ENCODE data around the gene FAM76B.

GRCh38 chr11:95723361-95723942 is 66.1 kb downstream of the FAM76B start:
- TF ChIP-seq CTCF (IDR thresholded peaks at IDR 0.05), result no peak
- no peak for TF ChIP-seq POLR2A (IDR thresholded peaks at IDR 0.05; ENCODE audit: low read length)
- no peak for TF ChIP-seq RAD21 (conservative IDR thresholded peaks at IDR 0.05 in 1 of 2, IDR thresholded peaks at IDR 0.05 in 1 of 2)
- TF ChIP-seq USF2 (IDR thresholded peaks at IDR 0.05), result no peak
